GM12878 (cell line): ENCODE data around the gene HSD17B4. TPM values are rescaled to one million over a fixed set of nuclear protein-coding genes. Genes with fewer than 3 reads are reported as not detected.
A peak's percentile ranks its signal among the peaks of the same experiment; 100 is the strongest.

ENCODE experiments used
- BCL11A ChIP-seq: IDR thresholded peaks from 2 replicates; pipeline ENCODE4 v1.6.1; 2011; ENCODE audit warnings: low read depth, low read length
- CBX3 ChIP-seq: fragments of 200-600 bp; sonication (generic); IDR thresholded peaks from 2 replicates; pipeline ENCODE4 v1.6.1; 2016; ENCODE audit warnings: low read depth, borderline replicate concordance
- CTCF ChIP-seq, 3 experiments: IDR thresholded peaks in 2 of 3; conservative IDR thresholded peaks in 1 of 3; 2 replicates each; pipeline ENCODE4 v1.5.1; 2011; ENCODE audit warnings: low read depth in 3 of 3, low read length in 3 of 3, mild to moderate bottlenecking in 3 of 3, control low read depth in 2 of 3, moderate library complexity in 2 of 3, inconsistent platforms in 1 of 3, mixed read lengths in 1 of 3; ENCODE audit not compliant: control insufficient read depth in 2 of 3, insufficient read depth in 1 of 3; ENCODE audit errors: extremely low read depth in 1 of 3
- ETV6 ChIP-seq, 2 experiments: fragments of 450-650 bp in 1 of 2; IDR thresholded peaks in 1 of 2; conservative IDR thresholded peaks in 1 of 2; 2 replicates each; pipeline ENCODE4 v1.6.1; 2014; ENCODE audit warnings: antibody characterized with exemption in 1 of 2, borderline replicate concordance in 1 of 2, low read depth in 1 of 2, mild to moderate bottlenecking in 1 of 2, moderate library complexity in 1 of 2
- GABPA ChIP-seq: IDR thresholded peaks from 2 replicates; pipeline ENCODE4 v1.6.1; 2014; ENCODE audit warnings: antibody characterized with exemption, low read depth, mild to moderate bottlenecking, inconsistent platforms
- HDGF ChIP-seq: fragments of 450-650 bp; IDR thresholded peaks from 2 replicates; pipeline ENCODE4 v1.6.1; 2016; ENCODE audit warnings: antibody characterized with exemption
- HSF1 ChIP-seq: fragments of 150-350 bp; IDR thresholded peaks from 2 replicates; pipeline ENCODE4 v1.6.1; 2014; ENCODE audit warnings: mild to moderate bottlenecking, low read depth, low read length
- IKZF1 ChIP-seq: fragments of 450-650 bp; conservative IDR thresholded peaks from 2 replicates; pipeline ENCODE4 v1.6.1; 2017; ENCODE audit warnings: antibody characterized with exemption, mild to moderate bottlenecking
- SIN3A ChIP-seq: IDR thresholded peaks from 2 replicates; pipeline ENCODE4 v1.6.1; 2012; ENCODE audit warnings: low read depth, low read length, improper control_type of control experiment
- SREBF1 ChIP-seq: IDR thresholded peaks from 2 replicates; pipeline ENCODE4 v1.6.1; 2012; ENCODE audit warnings: mild to moderate bottlenecking, low read length
- TCF12 ChIP-seq: IDR thresholded peaks from 2 replicates; pipeline ENCODE4 v1.6.1; 2011; ENCODE audit warnings: low read depth, mild to moderate bottlenecking, low read length
- USF1 ChIP-seq: IDR thresholded peaks from 2 replicates; pipeline ENCODE4 v1.6.1; 2011; ENCODE audit warnings: borderline replicate concordance, low read depth, mild to moderate bottlenecking, moderate library complexity, mixed read lengths, low read length; ENCODE audit not compliant: insufficient read depth; ENCODE audit errors: extremely low read length
- ZBTB4 ChIP-seq: fragments of 450-650 bp; formaldehyde crosslinking; IDR thresholded peaks from 2 replicates; pipeline ENCODE4 v1.4.0; 2022; ENCODE audit warnings: mild to moderate bottlenecking, moderate library complexity
- ZNF687 ChIP-seq: fragments of 450-650 bp; IDR thresholded peaks from 2 replicates; pipeline ENCODE4 v1.6.1; 2017; ENCODE audit warnings: mild to moderate bottlenecking, moderate library complexity
- polyA plus RNA-seq, 11 experiments: library from polyadenylated mRNA; depleted of rRNA in 4 of 11; unstranded in 6 of 11; stranded (reverse) in 5 of 11; fragments of >200 nt; fragmentation: Nextera tagmentation in 4 of 11; fragmentation: Illumina TruSeq in 1 of 11; extraction: Ambion mirVana in 4 of 11; extraction: Trizol in 1 of 11; gene quantifications; 1 replicate in 1 of 11; 2 replicates in 10 of 11; pipeline versions ENCODE4 v1.2.1 to v1.2.3, GENCODE V29; 2011 to 2016; ENCODE audit warnings: inconsistent platforms in 2 of 11, missing spikeins in 2 of 11, low read depth in 1 of 11
- total RNA-seq, 4 experiments: library from RNA; depleted of rRNA in 3 of 4; stranded (reverse); fragments of >200 nt in 3 of 4; fragmentation: Illumina TruSeq in 1 of 4; extraction: Trizol in 1 of 4; gene quantifications; 2 replicates each; pipeline versions ENCODE4 v1.2.1 to v1.2.3, GENCODE V29; 2013 to 2021

The HSD17B4 gene
- total and polyA plus RNA-seq, 10 of the 15 experiments (the other 5 are each of a cell fraction or from before 2014, with no cell fraction given): 38.6 to 125 (median 93.0) TPM

GRCh38 chr5:119409235-119409815 lies 43.0 kb upstream of the HSD17B4 start (continued):
- TF ChIP-seq CTCF (IDR thresholded peaks at IDR 0.05 in 2 of 3, conservative IDR thresholded peaks at IDR 0.05 in 1 of 3; ENCODE audit: control insufficient read depth in 2 of 3, extremely low read depth in 1 of 3, insufficient read depth in 1 of 3, low read depth in 3 of 3, low read length in 3 of 3) (peak; percentile 42 to 48 (median 44); a peak in 5 of 6 replicates), ZBTB4 (CRISPR knock-in tag) (no peak), USF1 (no peak), IKZF1 (peak; percentile 38; the same call in 1 of the 2 replicates), ZNF687 (0 out of 2 replicates have a peak, but pooled peaks have one; percentile 15), TCF12 (no peak), CBX3 (no peak), ETV6 (conservative IDR thresholded peaks at IDR 0.05 in 1 of 2, IDR thresholded peaks at IDR 0.05 in 1 of 2; ENCODE audit: borderline replicate concordance in 1 of 2, low read depth in 1 of 2) (no peak), HDGF (no peak), HSF1 (no peak), GABPA (no peak), BCL11A (no peak), SREBF1 (no peak), SIN3A (no peak)
